ENCODE results near the gene IDH3B.

DNA sequence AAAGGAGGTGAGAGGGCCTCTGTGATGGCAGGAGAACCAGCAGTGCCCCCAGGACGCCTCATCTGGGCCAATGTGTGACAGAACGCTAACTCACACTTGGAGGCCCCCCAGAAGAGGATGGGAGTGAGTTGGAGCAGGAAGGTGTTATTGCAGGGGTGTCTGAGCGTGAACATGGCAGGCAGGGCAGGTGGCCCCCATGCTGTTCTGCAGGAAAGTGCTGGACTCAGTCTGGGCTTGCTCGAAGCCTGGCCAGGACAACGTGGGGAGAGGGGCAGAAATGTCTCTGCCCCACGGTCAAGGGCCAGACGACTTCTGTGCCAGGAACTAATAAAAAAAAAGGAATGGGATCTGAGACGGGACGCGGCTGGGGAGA lies 27.6 kb upstream of the IDH3B start:
- TF ChIP-seq POLR2A (IDR thresholded peaks at IDR 0.05; ENCODE audit: borderline replicate concordance, extremely low read depth, insufficient read depth, insufficient read length) (no peak), YY1 (IDR thresholded peaks at IDR 0.05; ENCODE audit: extremely low read depth, insufficient replicate concordance, low read depth, low read length) (no peak), POLR2AphosphoS5 (IDR thresholded peaks at IDR 0.05; ENCODE audit: low read depth, low read length) (no peak), RAD21 (IDR thresholded peaks at IDR 0.05; ENCODE audit: low read depth) (no peak), TCF7L2 (IDR thresholded peaks at IDR 0.05; ENCODE audit: borderline replicate concordance, extremely low read depth, insufficient read depth, insufficient read length) (no peak), EZH2 (IDR thresholded peaks at IDR 0.05) (no peak), ELF1 (IDR thresholded peaks at IDR 0.05; ENCODE audit: borderline replicate concordance, low read depth) (no peak), SIN3A (IDR thresholded peaks at IDR 0.05; ENCODE audit: low read depth) (no peak)
- TF ChIP-seq, protein P1, sequence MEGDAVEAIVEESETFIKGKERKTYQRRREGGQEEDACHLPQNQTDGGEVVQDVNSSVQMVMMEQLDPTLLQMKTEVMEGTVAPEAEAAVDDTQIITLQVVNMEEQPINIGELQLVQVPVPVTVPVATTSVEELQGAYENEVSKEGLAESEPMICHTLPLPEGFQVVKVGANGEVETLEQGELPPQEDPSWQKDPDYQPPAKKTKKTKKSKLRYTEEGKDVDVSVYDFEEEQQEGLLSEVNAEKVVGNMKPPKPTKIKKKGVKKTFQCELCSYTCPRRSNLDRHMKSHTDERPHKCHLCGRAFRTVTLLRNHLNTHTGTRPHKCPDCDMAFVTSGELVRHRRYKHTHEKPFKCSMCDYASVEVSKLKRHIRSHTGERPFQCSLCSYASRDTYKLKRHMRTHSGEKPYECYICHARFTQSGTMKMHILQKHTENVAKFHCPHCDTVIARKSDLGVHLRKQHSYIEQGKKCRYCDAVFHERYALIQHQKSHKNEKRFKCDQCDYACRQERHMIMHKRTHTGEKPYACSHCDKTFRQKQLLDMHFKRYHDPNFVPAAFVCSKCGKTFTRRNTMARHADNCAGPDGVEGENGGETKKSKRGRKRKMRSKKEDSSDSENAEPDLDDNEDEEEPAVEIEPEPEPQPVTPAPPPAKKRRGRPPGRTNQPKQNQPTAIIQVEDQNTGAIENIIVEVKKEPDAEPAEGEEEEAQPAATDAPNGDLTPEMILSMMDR (IDR thresholded peaks at IDR 0.05 in 2 of 3, conservative IDR thresholded peaks at IDR 0.05 in 1 of 3; ENCODE audit: borderline replicate concordance in 1 of 3, insufficient read depth in 1 of 3, low read depth in 2 of 3, low read length in 2 of 3): no peak
